ENCODE results near the gene MAST3. TPM values are rescaled to one million over a fixed set of nuclear protein-coding genes. Genes with fewer than 3 reads are reported as not detected.
A peak's percentile ranks its signal among the peaks of the same experiment; 100 is the strongest.

The MAST3 gene
- total and polyA plus RNA-seq, 2 of the 13 experiments (the other 11 are each of a cell fraction or from before 2014, with no cell fraction given) = 4.1 to 4.6 TPM

DNA sequence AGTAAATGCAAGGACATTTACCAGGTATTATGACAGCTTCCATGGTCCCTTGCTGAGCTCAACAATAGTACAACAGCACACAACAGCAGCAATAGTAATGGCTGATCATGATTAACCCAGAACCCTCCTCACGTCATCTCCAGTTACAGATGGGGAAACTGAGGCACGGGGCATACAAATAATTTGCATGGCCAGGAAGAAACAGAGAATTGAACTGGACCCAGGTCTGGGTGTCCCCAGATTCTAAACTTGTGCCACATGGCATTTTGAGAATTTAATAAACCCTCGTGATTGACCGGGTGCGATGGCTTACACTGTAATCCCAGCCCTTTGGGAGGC, 7.2 kb downstream of the MAST3 start:
- POLR2A ChIA-PET = interaction anchor here (0.8 to 1.4 kb wide), 4 partner anchors 11 to 50 kb away, joined by 3 to 5 read pairs (median 3); partner anchors contain the start of gene PIK3R2
- 46% methylated on average over 5 of the region's 5 CpGs for WGBS (ENCODE audit: low lambda C conversion rate)
- TF ChIP-seq, protein P1, sequence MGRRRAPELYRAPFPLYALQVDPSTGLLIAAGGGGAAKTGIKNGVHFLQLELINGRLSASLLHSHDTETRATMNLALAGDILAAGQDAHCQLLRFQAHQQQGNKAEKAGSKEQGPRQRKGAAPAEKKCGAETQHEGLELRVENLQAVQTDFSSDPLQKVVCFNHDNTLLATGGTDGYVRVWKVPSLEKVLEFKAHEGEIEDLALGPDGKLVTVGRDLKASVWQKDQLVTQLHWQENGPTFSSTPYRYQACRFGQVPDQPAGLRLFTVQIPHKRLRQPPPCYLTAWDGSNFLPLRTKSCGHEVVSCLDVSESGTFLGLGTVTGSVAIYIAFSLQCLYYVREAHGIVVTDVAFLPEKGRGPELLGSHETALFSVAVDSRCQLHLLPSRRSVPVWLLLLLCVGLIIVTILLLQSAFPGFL (CRISPR knock-in tag; IDR thresholded peaks at IDR 0.05) = no peak
- TF ChIP-seq ZNF547 (CRISPR knock-in tag; IDR thresholded peaks at IDR 0.05) (no peak), JUNB (CRISPR knock-in tag; IDR thresholded peaks at IDR 0.05; ENCODE audit: borderline replicate concordance) (no peak), ZNF598 (CRISPR knock-in tag; IDR thresholded peaks at IDR 0.05; ENCODE audit: borderline replicate concordance) (peak; percentile 68; the same call in 1 of the 2 replicates), ZNF350 (CRISPR knock-in tag; IDR thresholded peaks at IDR 0.05; ENCODE audit: borderline replicate concordance, low read depth) (0 out of 2 replicates have a peak, but pooled peaks have one; percentile 4), NR2F6 (IDR thresholded peaks at IDR 0.05) (no peak), NR2F6 (CRISPR knock-in tag; IDR thresholded peaks at IDR 0.05) (no peak), NKX3-1 (CRISPR knock-in tag; IDR thresholded peaks at IDR 0.05) (no peak), ATRX (CRISPR knock-in tag; IDR thresholded peaks at IDR 0.05; ENCODE audit: borderline replicate concordance) (no peak), GFI1 (CRISPR knock-in tag; IDR thresholded peaks at IDR 0.05; ENCODE audit: borderline replicate concordance) (no peak), RBM39 (IDR thresholded peaks at IDR 0.05; ENCODE audit: low read depth, low read length, poor library complexity, severe bottlenecking) (no peak), LCORL (IDR thresholded peaks at IDR 0.05) (no peak), LCORL (CRISPR knock-in tag; IDR thresholded peaks at IDR 0.05) (no peak), ZFYVE20 (CRISPR knock-in tag; IDR thresholded peaks at IDR 0.05; ENCODE audit: borderline replicate concordance, low read depth) (no peak), ZNF737 (CRISPR knock-in tag; IDR thresholded peaks at IDR 0.05; ENCODE audit: borderline replicate concordance) (no peak), ZNF496 (CRISPR knock-in tag; IDR thresholded peaks at IDR 0.05; ENCODE audit: insufficient replicate concordance) (no peak), GATAD1 (CRISPR knock-in tag; IDR thresholded peaks at IDR 0.05) (no peak), ZSCAN31 (CRISPR knock-in tag; IDR thresholded peaks at IDR 0.05; ENCODE audit: low read depth) (no peak)
- TF ChIP-seq, protein P2, sequence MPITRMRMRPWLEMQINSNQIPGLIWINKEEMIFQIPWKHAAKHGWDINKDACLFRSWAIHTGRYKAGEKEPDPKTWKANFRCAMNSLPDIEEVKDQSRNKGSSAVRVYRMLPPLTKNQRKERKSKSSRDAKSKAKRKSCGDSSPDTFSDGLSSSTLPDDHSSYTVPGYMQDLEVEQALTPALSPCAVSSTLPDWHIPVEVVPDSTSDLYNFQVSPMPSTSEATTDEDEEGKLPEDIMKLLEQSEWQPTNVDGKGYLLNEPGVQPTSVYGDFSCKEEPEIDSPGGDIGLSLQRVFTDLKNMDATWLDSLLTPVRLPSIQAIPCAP (CRISPR knock-in tag; IDR thresholded peaks at IDR 0.05; ENCODE audit: low read depth) = no peak
- TF ChIP-seq, protein P3, sequence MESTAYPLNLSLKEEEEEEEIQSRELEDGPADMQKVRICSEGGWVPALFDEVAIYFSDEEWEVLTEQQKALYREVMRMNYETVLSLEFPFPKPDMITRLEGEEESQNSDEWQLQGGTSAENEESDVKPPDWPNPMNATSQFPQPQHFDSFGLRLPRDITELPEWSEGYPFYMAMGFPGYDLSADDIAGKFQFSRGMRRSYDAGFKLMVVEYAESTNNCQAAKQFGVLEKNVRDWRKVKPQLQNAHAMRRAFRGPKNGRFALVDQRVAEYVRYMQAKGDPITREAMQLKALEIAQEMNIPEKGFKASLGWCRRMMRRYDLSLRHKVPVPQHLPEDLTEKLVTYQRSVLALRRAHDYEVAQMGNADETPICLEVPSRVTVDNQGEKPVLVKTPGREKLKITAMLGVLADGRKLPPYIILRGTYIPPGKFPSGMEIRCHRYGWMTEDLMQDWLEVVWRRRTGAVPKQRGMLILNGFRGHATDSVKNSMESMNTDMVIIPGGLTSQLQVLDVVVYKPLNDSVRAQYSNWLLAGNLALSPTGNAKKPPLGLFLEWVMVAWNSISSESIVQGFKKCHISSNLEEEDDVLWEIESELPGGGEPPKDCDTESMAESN (CRISPR knock-in tag; conservative IDR thresholded peaks at IDR 0.05) = 0 out of 2 replicates have a peak, but pooled peaks have one; percentile 46
- TF ChIP-seq, protein P4, sequence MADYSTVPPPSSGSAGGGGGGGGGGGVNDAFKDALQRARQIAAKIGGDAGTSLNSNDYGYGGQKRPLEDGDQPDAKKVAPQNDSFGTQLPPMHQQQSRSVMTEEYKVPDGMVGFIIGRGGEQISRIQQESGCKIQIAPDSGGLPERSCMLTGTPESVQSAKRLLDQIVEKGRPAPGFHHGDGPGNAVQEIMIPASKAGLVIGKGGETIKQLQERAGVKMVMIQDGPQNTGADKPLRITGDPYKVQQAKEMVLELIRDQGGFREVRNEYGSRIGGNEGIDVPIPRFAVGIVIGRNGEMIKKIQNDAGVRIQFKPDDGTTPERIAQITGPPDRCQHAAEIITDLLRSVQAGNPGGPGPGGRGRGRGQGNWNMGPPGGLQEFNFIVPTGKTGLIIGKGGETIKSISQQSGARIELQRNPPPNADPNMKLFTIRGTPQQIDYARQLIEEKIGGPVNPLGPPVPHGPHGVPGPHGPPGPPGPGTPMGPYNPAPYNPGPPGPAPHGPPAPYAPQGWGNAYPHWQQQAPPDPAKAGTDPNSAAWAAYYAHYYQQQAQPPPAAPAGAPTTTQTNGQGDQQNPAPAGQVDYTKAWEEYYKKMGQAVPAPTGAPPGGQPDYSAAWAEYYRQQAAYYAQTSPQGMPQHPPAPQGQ (CRISPR knock-in tag; IDR thresholded peaks at IDR 0.05; ENCODE audit: borderline replicate concordance) = 0 out of 2 replicates have a peak, but pooled peaks have one; percentile 33

More for the DNA sequence above, 7.2 kb downstream of the MAST3 start:
- Histone ChIP-seq H3K4me1 (ENCODE audit: insufficient read depth, low read length) (peaks cover 62% of the 10 kb centered on the region), H3K36me3 (replicated peaks in 1 of 2; ENCODE audit: control insufficient read depth in 1 of 2, insufficient read depth in 2 of 2, low read length in 2 of 2) (no peaks in the 10 kb centered on the region), H3K9ac (ENCODE audit: insufficient read depth, low read depth, low read length) (peak overlapping the region; percentile 50; the same call in 1 of the 2 replicates), H3K4me2 (ENCODE audit: low read depth, low read length) (peak overlapping the region; percentile 81), H4K20me1 (ENCODE audit: insufficient read depth, low read length) (no peaks in the 10 kb centered on the region), H3K4me3 (replicated peaks in 1 of 3; ENCODE audit: insufficient read depth in 1 of 3, low read depth in 2 of 3, low read length in 3 of 3) (peak overlapping the region; percentile 28 to 69 (median 62); a peak in 5 of 6 replicates), H3K27ac (ENCODE audit: extremely low read length, insufficient read depth, low read length) (peak overlapping the region; percentile 34), H2AFZ (ENCODE audit: low read length) (no peak overlapping the region), H3K79me2 (ENCODE audit: insufficient read depth, low read length) (no peaks in the 10 kb centered on the region), H3K27me3 (ENCODE audit: control insufficient read depth in 1 of 2, insufficient read depth in 2 of 2, low read length in 2 of 2) (no peaks in the 10 kb centered on the region), H3K9me3 (ENCODE audit: low read length) (no peaks in the 10 kb centered on the region)
- peak; percentile 10; the same call in 2 of the 3 replicates for ATAC-seq
- no peak for FAIRE-seq
- no TSS peak for BruUV-seq (replicated peaks)
- in situ Hi-C loops (cut with HindIII; ENCODE audit: extremely low pct_ligation_motif_present, low pct_unique_long_range_greater_than_20kb) (no loop called here), intact Hi-C loops (cut with micrococcal nuclease; ENCODE audit: unreplicated experiment) (no loop called here)
- CTCF ChIA-PET (ENCODE audit: low intra/inter-chr PET ratio, low total read pairs) = no interaction called here
- DNase-seq (ENCODE audit: low spot score) = no peak

Measured in HepG2 (cell line).